NCI-H446 (cell line): ENCODE results near the gene OAS3.
A peak's percentile ranks its signal among the peaks of the same experiment; 100 is the strongest.
"Not testable (repeated sequence)": the region's sequence is repeated elsewhere in the genome, so short reads cannot be mapped to it uniquely, and the experiment has no call there.

ENCODE experiments used
- DNase-seq, 2 experiments: peaks; one replicate each; lab custom pipeline; 2025; lab: John Stamatoyannopoulos, UW

Gene OAS3

DNA sequence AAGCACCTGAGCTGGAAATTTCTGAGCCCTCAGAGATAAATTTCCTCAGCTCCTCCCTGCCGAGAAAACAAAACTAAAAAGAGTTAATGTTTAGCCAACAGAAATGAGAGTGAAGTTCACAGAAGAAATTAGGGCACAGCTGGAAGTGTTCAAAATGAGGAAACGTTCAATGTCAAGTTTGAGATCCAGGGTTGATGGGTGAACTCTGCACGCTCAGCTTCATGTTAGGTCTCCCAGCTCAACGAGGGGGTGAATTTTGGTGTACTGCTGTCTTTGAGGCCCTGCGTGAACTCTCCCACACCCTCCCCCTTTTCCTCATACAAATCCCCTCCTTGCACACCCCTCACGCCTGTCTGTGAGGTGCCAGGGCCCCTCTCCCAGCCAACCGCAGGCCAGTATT lies 13.3 kb upstream of the OAS3 start:
- no peak for DNase-seq

DNA sequence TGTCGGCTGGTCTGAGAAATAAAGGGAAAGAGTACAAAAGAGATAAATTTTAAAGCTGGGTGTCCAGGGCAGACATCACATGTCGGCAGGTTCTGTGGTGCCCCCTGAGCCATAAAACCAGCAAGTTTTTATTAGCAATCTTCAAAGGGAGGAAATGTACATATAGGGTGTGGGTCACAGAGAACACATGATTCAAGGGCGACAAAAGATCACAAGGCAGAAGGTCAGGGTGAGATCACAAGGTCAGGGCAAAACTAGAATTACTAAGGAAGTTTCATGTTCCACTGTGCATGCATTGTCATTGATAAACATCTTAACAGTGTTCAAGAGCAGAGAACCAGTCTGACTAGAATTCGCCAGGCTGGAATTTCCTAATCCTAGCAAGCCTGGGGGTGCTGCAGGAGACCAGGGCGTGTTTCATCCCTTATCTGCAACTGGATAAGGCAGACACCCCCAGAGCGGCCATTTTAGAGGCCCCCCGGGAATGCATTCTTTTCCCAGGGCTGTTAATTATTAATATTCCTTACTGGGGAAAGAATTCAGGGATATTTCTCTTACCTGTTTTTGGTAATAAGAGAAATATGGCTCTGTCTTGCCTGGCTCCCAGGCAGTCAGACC lies 11.7 kb upstream of the OAS3 start:
- DNase-seq, result not testable (repeated sequence)

DNA sequence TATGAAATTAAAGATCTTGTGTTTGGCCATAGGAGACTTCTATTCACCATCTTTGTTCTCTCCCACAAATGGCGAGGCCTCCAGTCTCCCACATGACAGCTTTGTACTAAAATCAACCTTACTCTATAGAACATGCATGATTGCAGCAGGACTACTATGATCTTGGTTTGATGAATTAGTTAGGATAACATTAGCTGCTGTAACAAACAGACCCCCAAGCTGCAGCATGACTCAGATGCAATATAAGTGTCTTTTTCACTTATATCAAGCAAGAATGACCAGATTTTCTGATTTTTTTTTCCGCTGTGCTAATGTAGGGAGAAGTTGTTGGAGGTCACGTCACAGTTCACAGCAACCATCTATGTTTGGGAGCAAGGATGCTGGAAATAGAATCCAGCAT lies 10.8 kb upstream of the OAS3 start:
- DNase-seq, result no peak

DNA sequence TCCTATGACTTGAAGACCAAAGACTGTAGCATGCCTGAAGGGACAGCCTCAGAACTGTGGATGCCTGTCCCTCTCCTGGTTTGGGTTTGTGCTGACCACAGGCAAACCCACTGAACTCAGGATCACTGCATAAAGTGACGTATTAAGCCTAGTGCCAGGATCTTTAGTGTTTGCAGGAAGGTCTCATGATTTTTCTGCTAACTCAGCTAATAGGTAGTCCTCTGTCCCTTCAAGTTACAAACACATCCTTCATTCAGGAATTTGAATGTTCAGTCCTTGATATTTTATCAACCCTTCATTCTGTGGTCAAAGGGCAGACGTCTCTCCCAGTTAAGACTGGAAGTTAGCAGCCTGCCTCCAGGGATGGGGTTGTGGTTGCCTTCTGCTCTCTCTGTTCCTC lies 10.3 kb upstream of the OAS3 start:
- no peak for DNase-seq

DNA sequence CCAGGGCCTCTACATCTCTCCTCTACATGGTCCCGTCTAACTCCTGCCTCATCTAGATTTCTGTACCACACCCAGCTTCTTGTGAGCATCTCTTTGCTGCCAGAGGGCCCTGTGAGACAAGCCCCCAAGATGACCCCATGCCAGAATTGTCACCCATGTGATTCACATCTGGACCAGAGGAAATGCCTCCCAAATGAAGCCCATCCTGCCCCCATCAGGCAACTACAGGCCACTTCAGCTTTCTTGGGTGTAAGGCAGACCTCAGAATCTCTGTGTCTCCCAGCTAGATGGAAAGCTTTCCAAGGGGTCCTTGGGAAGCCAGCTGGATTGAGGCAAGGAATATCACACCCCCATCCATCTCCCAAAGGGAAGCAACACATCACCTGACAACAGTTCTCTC lies 9.3 kb upstream of the OAS3 start:
- DNase-seq, result no peak

DNA sequence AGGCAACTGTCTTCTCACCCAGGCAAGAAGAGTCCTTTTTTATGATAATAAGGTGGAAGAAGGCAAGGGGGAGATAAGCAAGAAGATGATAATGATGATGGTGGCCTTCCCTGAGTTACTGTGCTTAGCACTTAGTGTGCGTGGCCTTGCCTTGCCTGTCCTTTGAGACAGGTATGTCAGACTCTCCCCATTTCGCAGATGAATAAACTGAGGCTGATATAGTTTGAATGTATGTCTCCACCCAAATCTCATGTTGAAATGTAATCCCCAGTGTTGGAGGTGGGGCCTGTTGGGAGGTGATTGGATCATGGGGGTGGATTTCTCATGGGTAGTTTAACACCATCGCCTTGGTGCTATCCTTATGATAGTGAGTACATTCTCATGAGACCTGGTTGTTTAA lies 8.6 kb upstream of the OAS3 start:
- DNase-seq, result no peak

DNA sequence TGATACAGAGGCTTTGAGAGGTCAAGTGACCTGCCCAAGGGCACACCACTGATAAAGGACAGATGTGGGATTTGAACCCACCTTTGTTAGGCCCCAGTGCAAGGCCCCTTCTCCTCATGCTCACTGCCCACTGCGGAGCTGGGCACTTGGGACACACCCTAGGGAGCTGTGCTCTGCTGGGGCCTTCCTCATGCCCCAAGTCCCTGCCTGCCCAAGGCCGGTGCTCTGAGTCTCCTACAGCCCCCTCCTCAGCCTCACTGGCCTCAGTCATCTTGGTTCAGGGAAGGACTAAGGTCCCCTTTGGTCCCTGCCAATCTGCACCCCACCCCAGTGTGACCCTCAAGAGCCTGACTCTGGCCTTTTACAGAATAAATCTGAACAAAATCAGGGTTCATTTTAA lies 7.9 kb upstream of the OAS3 start:
- DNase-seq, result no peak

DNA sequence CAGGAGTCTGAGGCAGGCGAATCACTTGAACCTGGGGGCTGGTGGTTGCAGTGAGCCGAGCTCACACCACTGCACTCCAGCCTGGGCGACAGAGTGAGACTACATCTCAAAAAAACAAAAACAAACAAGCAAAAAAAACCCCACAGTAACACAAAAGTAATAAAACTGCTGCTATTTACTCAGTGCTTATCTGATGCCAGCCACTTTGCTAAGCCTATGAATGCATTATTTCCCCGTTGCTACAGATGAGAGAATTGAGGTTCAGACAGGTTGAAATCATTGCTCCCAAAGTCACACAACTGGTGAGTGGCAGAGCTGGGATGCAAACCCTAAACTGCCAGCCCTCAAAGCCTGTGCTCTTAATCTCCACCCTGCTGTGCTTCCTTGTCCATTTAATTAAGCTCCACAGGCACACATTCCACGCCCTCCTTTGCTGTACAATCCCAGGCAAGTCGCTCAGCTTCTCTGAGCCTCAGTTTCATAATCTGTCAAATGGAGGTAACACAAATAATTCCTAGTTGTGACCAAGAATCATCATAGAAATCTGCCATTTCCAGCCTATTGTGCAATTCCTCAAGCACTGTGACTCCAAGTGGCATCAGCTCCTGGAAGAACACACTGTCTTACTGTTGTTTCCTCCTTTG lies 5.7 kb upstream of the OAS3 start:
- no peak for DNase-seq

DNA sequence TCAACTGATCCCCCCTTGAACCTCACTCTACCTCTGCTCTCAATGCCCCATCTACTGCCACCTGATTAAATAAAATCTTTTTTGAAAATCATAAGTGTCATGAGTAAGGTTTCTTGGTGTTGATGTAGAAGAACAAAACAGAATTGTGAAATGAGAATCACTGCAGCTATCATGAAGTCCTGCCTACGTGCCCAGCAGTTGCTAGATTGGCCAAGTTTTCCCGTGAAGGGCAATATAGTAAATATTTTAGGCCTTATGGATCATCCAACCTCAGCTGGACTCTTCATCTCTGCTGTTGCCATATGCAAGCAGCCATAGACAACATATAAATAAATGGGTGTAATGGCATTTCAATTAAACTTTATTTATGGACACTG lies 5.2 kb upstream of the OAS3 start:
- DNase-seq, result no peak

DNA sequence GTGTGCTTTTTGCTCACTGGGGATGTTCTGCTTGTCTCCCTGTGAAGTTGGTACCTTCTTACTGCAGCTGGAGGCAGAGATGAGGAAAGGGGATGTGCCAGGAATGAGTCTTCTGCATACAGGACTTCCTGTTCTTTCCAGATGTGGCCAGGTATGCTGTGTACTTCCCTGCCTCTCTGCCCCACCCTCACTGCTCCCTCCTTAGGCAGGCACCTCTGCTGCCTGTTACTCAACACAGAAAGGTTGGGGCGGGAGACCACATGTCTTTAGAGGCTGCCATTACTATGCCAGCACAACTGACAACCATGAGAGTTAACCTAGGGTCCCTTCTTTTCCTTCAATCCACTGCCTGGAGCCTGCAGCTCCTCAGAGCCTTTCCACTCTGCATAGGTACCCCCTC lies 2.0 kb upstream of the OAS3 start:
- DNase-seq, result no peak

DNA sequence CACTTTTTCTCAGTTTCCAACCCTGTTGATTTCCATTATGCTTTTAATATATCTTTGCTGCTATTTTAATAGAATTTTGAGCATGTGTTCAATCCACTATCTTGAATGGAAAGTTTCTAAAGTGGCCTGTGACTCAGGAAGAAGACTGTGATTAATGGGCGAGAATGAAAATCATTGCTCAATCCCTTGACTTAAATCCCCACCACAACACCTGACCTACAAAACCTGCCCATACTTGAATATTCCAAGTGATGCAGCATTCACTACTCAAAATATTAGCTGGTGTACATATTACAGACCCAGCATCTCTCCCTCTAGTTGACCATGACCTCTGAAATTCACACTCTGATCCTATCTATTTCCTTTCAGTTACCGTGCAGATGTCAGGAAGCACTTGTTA lies 1.3 kb upstream of the OAS3 start:
- no peak for DNase-seq

DNA sequence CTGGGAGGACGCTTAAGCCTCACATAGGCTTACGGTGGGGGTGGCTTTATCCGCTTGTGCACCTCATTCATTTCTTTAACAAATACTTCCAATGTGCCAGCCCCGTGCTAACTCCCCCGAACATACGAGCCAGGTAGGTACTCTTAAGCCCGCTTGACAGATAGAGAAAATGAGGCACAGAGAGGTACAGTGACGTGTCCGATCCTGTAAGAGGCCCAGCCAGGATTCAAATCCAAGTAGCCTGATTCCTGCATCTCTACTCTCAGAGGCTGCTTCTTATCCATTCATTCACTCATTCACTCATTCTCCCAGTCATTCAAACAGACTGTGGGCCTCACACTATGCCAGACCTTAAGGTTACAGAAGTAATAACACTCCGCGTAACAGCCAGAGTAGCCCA lies 477 bp downstream of the OAS3 start:
- no peak for DNase-seq

DNA sequence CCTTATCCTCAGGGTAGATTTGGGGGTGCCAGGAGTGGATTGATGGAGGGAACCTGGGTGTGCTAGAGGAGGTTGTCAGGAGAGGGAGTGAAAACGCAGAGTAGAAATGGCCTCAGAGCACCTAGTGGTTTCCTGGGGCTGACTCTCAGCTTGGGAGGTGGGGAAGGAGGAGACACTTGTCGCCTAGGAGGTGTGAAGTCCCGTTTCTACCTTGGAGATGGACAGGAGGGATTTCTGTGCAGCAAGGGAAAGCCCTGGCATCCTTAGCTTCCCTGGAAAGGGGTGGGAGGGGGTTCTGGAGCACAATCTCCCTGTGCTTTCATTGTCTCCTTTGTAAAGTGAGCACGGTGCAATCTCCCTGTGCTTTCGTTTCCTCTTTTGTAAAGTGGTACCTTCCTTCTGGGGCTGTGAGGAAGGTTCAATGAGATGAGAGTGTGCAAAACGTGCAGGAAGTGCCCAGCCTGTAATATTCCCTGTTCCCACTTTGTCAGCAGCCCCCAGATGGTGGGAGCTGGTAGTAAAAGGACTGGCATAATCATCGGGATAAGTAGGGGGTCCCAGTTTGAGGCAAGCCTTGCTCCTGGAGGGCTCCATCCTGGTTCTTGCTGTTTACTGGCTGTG lies 1.6 kb downstream of the OAS3 start:
- no peak for DNase-seq

DNA sequence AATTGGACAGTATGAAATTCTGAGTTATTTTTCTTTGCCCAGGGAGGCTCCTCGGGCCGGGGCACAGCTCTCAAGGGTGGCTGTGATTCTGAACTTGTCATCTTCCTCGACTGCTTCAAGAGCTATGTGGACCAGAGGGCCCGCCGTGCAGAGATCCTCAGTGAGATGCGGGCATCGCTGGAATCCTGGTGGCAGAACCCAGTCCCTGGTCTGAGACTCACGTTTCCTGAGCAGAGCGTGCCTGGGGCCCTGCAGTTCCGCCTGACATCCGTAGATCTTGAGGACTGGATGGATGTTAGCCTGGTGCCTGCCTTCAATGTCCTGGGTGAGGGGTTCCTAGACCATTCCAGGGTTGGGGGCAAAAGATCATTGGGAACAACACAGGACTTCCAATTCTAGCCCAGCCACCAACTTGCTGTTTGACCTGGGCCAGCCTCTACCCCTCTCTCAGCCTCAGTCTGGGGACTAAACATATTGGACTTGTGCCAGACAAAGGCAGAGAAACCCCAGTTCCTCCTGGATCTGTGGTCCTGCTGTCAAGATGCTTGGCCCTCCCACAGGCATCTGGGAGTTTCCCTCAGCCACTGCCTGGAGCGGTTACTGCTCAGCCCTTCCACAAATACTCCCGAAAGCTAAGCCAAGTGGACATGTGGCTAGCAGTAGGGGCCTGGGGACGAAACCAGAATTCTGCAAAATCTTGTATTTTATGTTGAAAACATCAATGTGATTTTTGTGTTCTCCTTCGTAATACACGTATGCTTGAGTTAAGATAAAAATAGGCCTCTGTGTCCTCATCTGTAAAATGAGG lies 3.5 kb downstream of the OAS3 start:
- peak in 1 of 2 experiments; percentile 28 for DNase-seq

DNA sequence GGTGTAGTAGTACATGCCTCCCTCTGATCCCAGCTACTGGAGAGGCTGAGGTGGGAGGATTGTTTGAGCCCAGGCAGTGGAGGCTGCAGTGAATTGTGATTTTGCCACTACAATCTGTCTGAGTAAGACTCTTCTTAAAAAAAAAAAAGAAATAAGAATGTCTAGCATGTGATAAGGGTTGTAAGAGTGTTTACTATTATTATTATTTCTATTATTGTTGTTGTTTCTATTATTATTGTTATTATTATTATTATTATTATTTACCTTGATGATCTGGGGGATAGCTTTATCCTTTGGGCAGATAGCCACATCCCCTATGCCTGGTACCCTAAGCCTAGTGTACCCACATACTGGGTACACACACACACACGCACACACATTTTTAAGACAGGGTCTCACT lies 4.3 kb downstream of the OAS3 start:
- no peak for DNase-seq

DNA sequence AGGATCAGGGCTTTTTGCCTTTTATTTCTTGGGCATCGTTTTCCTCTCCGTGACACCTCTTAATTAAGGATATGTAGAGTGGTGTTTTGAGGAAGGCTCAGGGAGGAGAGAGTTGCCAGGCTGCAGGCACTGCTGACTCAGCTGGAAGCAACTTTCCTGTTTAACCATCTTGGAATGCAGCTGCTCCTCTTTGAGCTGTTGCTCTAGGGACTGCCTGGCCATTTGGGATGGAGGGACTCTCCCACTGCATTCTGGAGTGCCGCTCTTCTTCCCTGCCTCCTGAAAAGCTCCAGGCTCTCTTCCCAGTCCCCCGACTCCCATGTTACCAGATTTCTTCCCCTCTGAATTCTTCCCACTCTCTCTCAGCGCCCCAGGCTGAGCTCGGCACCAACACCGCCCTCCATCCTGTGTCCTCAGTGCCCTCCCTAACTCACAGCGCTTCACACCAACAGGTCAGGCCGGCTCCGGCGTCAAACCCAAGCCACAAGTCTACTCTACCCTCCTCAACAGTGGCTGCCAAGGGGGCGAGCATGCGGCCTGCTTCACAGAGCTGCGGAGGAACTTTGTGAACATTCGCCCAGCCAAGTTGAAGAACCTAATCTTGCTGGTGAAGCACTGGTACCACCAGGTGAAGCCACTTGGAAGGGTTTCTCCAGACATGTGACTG lies 5.9 kb downstream of the OAS3 start:
- DNase-seq, result no peak

DNA sequence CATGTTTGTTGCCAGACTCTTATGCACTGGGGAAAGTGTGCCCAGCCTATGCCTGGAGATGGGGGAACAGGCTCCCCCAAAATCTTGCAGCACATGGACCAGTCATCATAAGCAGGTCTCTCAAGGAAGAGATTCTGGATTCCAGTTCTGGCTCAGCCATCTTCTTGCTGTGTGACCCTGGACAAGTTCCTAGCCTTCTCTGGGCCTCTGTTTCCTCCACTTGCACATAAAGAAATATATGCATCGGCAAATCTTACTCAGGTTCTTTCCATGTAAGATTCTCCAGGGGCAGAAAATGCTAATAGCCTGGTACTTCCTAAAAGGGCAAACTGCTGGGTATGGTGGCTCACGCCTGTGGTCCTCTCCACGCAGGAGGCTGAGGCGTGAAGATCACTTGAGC lies 7.2 kb downstream of the OAS3 start:
- no peak for DNase-seq

DNA sequence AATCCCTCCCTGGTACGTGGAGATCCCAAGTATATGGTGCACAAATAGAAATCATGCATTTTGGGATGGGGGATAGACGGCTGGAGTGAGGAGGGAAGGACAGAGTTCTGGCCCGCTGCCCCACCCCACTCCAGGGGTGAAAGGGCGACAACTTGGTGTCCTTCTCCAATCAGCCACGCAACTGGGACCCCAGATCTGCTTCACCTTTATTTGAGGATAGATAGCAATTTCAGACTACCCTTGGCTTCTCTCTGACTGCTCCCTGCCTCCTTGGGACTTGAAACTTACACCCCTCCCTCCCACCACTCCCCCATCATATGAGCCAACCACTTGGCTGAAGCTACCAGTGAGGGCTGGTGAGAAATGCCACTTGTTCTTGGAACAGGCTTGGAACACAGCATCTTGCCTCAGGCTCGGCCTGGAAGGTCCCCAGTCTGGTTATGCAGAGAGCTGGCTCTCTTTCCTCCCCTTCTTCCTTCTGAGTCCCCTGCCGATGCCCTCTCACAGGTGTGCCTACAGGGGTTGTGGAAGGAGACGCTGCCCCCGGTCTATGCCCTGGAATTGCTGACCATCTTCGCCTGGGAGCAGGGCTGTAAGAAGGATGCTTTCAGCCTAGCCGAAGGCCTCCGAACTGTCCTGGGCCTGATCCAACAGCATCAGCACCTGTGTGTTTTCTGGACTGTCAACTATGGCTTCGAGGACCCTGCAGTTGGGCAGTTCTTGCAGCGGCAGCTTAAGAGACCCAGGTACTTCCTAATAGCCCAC lies 8.1 kb downstream of the OAS3 start:
- peak; percentile 1 to 53 for DNase-seq

DNA sequence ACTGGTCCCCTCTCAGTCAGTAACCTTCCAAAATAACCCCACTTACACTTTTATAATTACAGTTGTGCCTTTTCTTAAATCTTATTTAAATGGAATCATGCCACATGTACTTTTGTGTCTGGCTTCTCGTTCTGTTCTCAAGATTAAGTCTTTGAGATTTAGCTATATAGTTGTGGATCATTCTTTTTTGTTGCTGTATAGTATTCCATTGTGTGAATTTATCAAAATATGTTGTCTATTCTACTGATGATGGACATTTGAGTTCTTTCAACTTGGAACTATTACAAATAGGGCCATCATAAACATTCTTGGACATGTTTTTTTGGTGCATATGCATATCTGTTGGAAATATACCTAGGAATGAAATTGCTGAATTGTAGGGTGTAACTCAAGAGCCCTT lies 9.0 kb downstream of the OAS3 start:
- no peak for DNase-seq

DNA sequence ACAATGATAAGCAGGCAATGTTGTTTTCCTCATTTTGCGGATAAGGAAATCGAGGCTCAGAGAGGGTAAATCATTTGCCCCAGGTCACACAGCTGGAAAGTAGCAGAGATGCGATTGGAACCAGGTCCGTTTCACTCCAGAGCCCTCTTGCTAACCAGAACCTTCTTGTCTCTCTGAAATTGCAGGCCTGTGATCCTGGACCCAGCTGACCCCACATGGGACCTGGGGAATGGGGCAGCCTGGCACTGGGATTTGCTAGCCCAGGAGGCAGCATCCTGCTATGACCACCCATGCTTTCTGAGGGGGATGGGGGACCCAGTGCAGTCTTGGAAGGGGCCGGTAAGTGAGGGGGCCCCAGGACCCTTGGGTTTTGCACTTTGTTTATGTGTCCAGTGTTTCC lies 9.5 kb downstream of the OAS3 start:
- DNase-seq, result no peak

DNA sequence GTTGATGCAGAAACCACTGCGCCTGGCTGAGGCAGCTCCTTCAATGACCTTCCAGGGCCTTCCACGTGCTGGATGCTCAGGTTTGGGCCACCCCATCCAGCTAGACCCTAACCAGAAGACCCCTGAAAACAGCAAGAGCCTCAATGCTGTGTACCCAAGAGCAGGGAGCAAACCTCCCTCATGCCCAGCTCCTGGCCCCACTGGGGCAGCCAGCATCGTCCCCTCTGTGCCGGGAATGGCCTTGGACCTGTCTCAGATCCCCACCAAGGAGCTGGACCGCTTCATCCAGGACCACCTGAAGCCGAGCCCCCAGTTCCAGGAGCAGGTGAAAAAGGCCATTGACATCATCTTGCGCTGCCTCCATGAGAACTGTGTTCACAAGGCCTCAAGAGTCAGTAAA lies 10.5 kb downstream of the OAS3 start:
- no peak for DNase-seq

DNA sequence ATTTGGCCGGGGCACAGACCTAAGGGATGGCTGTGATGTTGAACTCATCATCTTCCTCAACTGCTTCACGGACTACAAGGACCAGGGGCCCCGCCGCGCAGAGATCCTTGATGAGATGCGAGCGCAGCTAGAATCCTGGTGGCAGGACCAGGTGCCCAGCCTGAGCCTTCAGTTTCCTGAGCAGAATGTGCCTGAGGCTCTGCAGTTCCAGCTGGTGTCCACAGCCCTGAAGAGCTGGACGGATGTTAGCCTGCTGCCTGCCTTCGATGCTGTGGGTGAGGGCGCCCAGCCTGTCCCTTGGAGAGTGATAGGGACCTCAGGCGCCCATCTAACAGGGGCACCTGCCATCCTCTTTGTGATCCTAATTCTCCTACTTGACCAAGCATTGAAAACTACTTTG lies 12.4 kb downstream of the OAS3 start:
- DNase-seq, result no peak
